ENCODE data around the gene SNX11.

- TF ChIP-seq CTCF (IDR thresholded peaks at IDR 0.05) = no peak
- no peak for TF ChIP-seq POLR2A (IDR thresholded peaks at IDR 0.05)
Observed at GRCh38 chr17:48127371-48128051, 19.9 kb downstream of the SNX11 start.

Measured in esophagus squamous epithelium (tissue), 4 donors.